Mammary epithelial cell (primary cell): Measurements from ENCODE around the gene COPS6.

ENCODE experiments used
- CTCF ChIP-seq, 2 donors: IDR thresholded peaks in 1 of 2; conservative IDR thresholded peaks in 1 of 2; 2 replicates each; pipeline ENCODE4 v1.5.1; 2011 to 2012; ENCODE audit warnings: inconsistent platforms in 2 of 2, low read length in 2 of 2, mild to moderate bottlenecking in 2 of 2, control low read depth in 1 of 2, low read depth in 1 of 2; ENCODE audit not compliant: insufficient read depth in 1 of 2; ENCODE audit errors: extremely low read depth in 1 of 2
- EZH2 ChIP-seq: IDR thresholded peaks from 2 replicates; pipeline ENCODE4 v1.6.1; 2012; ENCODE audit warnings: low read length, inconsistent platforms, borderline replicate concordance

- TF ChIP-seq CTCF (conservative IDR thresholded peaks at IDR 0.05 in 1 of 2, IDR thresholded peaks at IDR 0.05 in 1 of 2; ENCODE audit: extremely low read depth in 1 of 2, insufficient read depth in 1 of 2, low read depth in 1 of 2, low read length in 2 of 2), result no peak
- TF ChIP-seq EZH2, result no peak
Measured at GRCh38 chr7:100087055-100087750, 1.6 kb upstream of the COPS6 start.
